Liver (tissue), 9 donors: ENCODE results near the gene DPH3. TPM values are rescaled to one million over a fixed set of nuclear protein-coding genes. Genes with fewer than 3 reads are reported as not detected.

ENCODE experiments used
- DNase-seq: peaks from one replicate; pipeline ENCODE4 v3.0.0-alpha.2; 2017; ENCODE audit warnings: low spot score
- H3K27ac ChIP-seq, 2 donors: one replicate each; pipeline ENCODE4 v1.7.0; 2013; ENCODE audit warnings: inconsistent platforms in 2 of 2, low read length in 2 of 2, control low read depth in 1 of 2, low read depth in 1 of 2, mild to moderate bottlenecking in 1 of 2
- H3K27me3 ChIP-seq, 4 donors: one replicate each; pipeline versions ENCODE4 v1.6.1 to v1.7.0; 2013; ENCODE audit warnings: low read length in 3 of 4, inconsistent platforms in 1 of 4, mild to moderate bottlenecking in 1 of 4, moderate library complexity in 1 of 4; ENCODE audit not compliant: control insufficient read depth in 4 of 4, insufficient read depth in 4 of 4
- H3K36me3 ChIP-seq, 4 donors: one replicate each; pipeline versions ENCODE4 v1.6.1 to v1.7.0; 2013; ENCODE audit warnings: low read length in 3 of 4, mild to moderate bottlenecking in 3 of 4, low read depth in 1 of 4, moderate library complexity in 1 of 4; ENCODE audit not compliant: control insufficient read depth in 4 of 4, insufficient read depth in 3 of 4
- H3K4me1 ChIP-seq, 4 donors: one replicate each; pipeline versions ENCODE4 v1.6.1 to v1.7.0; 2013; ENCODE audit warnings: low read length in 3 of 4, mild to moderate bottlenecking in 3 of 4, moderate library complexity in 1 of 4; ENCODE audit not compliant: control insufficient read depth in 4 of 4, insufficient read depth in 4 of 4
- H3K4me3 ChIP-seq, 3 donors: one replicate each; pipeline versions ENCODE4 v1.6.1 to v1.7.0; 2013; ENCODE audit warnings: low read length in 3 of 3, control low read depth in 1 of 3, low read depth in 1 of 3, mild to moderate bottlenecking in 1 of 3
- H3K9ac ChIP-seq, 2 donors: one replicate each; pipeline ENCODE4 v1.7.0; 2013; ENCODE audit warnings: low read length in 2 of 2, mild to moderate bottlenecking in 2 of 2, moderate library complexity in 2 of 2, control low read depth in 1 of 2, low read depth in 1 of 2
- H3K9me3 ChIP-seq, 4 donors: one replicate each; pipeline versions ENCODE4 v1.6.1 to v1.7.0; 2013; ENCODE audit warnings: low read length in 3 of 4; ENCODE audit not compliant: control insufficient read depth in 4 of 4
- ATF3 ChIP-seq: IDR thresholded peaks from 2 replicates; pipeline ENCODE4 v1.6.1; 2016; ENCODE audit warnings: antibody characterized with exemption
- CTCF ChIP-seq: fragments of 150-350 bp; IDR thresholded peaks from 2 replicates; pipeline ENCODE4 v1.5.1; 2017; ENCODE audit warnings: improper control_type of control experiment, low read depth, low read length; ENCODE audit not compliant: missing input control
- EGR1 ChIP-seq, 2 donors: IDR thresholded peaks; 2 replicates each; pipeline ENCODE4 v1.6.1; 2016 to 2018; ENCODE audit warnings: antibody characterized with exemption in 2 of 2, low read depth in 2 of 2
- FOXA1 ChIP-seq: IDR thresholded peaks from 2 replicates; pipeline ENCODE4 v1.6.1; 2016; ENCODE audit warnings: antibody characterized with exemption
- FOXA2 ChIP-seq: IDR thresholded peaks from 2 replicates; pipeline ENCODE4 v1.6.1; 2016; ENCODE audit warnings: antibody characterized with exemption
- GABPA ChIP-seq, 2 donors: IDR thresholded peaks in 1 of 2; conservative IDR thresholded peaks in 1 of 2; 2 replicates each; pipeline ENCODE4 v1.6.1; 2016; ENCODE audit warnings: antibody characterized with exemption in 2 of 2, mild to moderate bottlenecking in 1 of 2, moderate library complexity in 1 of 2
- HNF4A ChIP-seq, 2 donors: conservative IDR thresholded peaks; 2 replicates each; pipeline ENCODE4 v1.6.1; 2016; ENCODE audit warnings: antibody characterized with exemption in 2 of 2, mild to moderate bottlenecking in 2 of 2
- HNF4G ChIP-seq: IDR thresholded peaks from 2 replicates; pipeline ENCODE4 v1.6.1; 2016; ENCODE audit warnings: antibody characterized with exemption
- JUND ChIP-seq, 2 donors: IDR thresholded peaks; 2 replicates each; pipeline ENCODE4 v1.6.1; 2016; ENCODE audit warnings: antibody characterized with exemption in 2 of 2
- MAX ChIP-seq: IDR thresholded peaks from 2 replicates; pipeline ENCODE4 v1.6.1; 2016; ENCODE audit warnings: antibody characterized with exemption
- NR2F2 ChIP-seq: IDR thresholded peaks from 2 replicates; pipeline ENCODE4 v1.6.1; 2016; ENCODE audit warnings: antibody characterized with exemption
- RAD21 ChIP-seq, 2 donors: IDR thresholded peaks; 2 replicates each; pipeline ENCODE4 v1.6.1; 2016; ENCODE audit warnings: antibody characterized with exemption in 2 of 2, mild to moderate bottlenecking in 2 of 2
- REST ChIP-seq: IDR thresholded peaks from 2 replicates; pipeline ENCODE4 v1.6.1; 2016; ENCODE audit warnings: antibody characterized with exemption, mild to moderate bottlenecking
- SP1 ChIP-seq: IDR thresholded peaks from 2 replicates; pipeline ENCODE4 v1.6.1; 2018; ENCODE audit warnings: antibody characterized with exemption, mild to moderate bottlenecking
- TAF1 ChIP-seq: conservative IDR thresholded peaks from 2 replicates; pipeline ENCODE4 v1.6.1; 2016; ENCODE audit warnings: antibody characterized with exemption, mild to moderate bottlenecking
- YY1 ChIP-seq: IDR thresholded peaks from 2 replicates; pipeline ENCODE4 v1.6.1; 2016; ENCODE audit warnings: antibody characterized with exemption, mild to moderate bottlenecking
- ZBTB33 ChIP-seq: IDR thresholded peaks from 2 replicates; pipeline ENCODE4 v1.6.1; 2016; ENCODE audit warnings: antibody characterized with exemption
- WGBS: extraction: QIAGEN DNeasy Blood & Tissue Kit; methylation state at CpG from one replicate; pipeline ENCODE4 v1.1.7; 2013; 5-methylcytosine and 5-hydroxymethylcytosine counted together
- polyA plus RNA-seq, 2 donors: library from polyadenylated mRNA; stranded (reverse) in 1 of 2; unstranded in 1 of 2; fragments of 200-250 nt in 1 of 2; fragments of >200 nt in 1 of 2; fragmentation: Nextera tagmentation in 1 of 2; extraction: Ambion mirVana in 1 of 2; gene quantifications; one replicate each; pipeline versions ENCODE4 v1.2.1 to v1.2.3, GENCODE V29; 2013 to 2015
- total RNA-seq, 2 donors: library from RNA; depleted of rRNA; stranded (reverse); fragments of >200 nt; gene quantifications; one replicate each; pipeline ENCODE4 v1.2.3, GENCODE V29; 2014
- donor health status: healthy.
- donor health status: healthy.
- donor health status: healthy.
- donor health status: healthy.
- donor health status: healthy.

DPH3 gene
- total and polyA plus RNA-seq, 4 donors: 7.8 to 19.1 (median 11.6) TPM

- Histone ChIP-seq H3K9ac (no peak overlapping the region), H3K9me3 (no peaks in the 10 kb centered on the region), H3K27me3 (no peaks in the 10 kb centered on the region), H3K4me3 (no peak overlapping the region), H3K4me1 (no peaks in the 10 kb centered on the region), H3K27ac (no peak overlapping the region), H3K36me3 (no peaks in the 10 kb centered on the region)
- 94% methylated on average over 17 of the region's 17 CpGs for WGBS
- no peak for DNase-seq
- no peak for TF ChIP-seq JUND (IDR thresholded peaks at IDR 0.05)
- no peak for TF ChIP-seq ZBTB33
- TF ChIP-seq GABPA (IDR thresholded peaks at IDR 0.05 in 1 of 2, conservative IDR thresholded peaks at IDR 0.05 in 1 of 2): no peak
- TF ChIP-seq FOXA2: no peak
- no peak for TF ChIP-seq FOXA1
- TF ChIP-seq REST: no peak
- no peak for TF ChIP-seq TAF1
- no peak for TF ChIP-seq NR2F2
- TF ChIP-seq YY1: no peak
- TF ChIP-seq RAD21 (IDR thresholded peaks at IDR 0.05): no peak
- no peak for TF ChIP-seq MAX
- no peak for TF ChIP-seq SP1
- no peak for TF ChIP-seq HNF4G
These were observed 48.3 kb downstream of the DPH3 start for GRCh38 chr3:16216373-16216935.

GRCh38 chr3:16214366-16214765 lies 50.4 kb downstream of the DPH3 start:
- no peaks in the 10 kb centered on the region for H3K36me3 ChIP-seq
- no peak for DNase-seq
- no peaks in the 10 kb centered on the region for H3K27me3 ChIP-seq
- 71% methylated on average over 4 of the region's 4 CpGs for WGBS
- TF ChIP-seq MAX: no peak
- TF ChIP-seq JUND (IDR thresholded peaks at IDR 0.05): no peak
- TF ChIP-seq GABPA (IDR thresholded peaks at IDR 0.05 in 1 of 2, conservative IDR thresholded peaks at IDR 0.05 in 1 of 2): no peak
- no peak for TF ChIP-seq TAF1
- no peak for TF ChIP-seq NR2F2
- no peak for TF ChIP-seq YY1
- TF ChIP-seq ZBTB33: no peak
- TF ChIP-seq EGR1 (IDR thresholded peaks at IDR 0.05; ENCODE audit: low read depth in 2 of 2): no peak
- no peak for TF ChIP-seq SP1
- TF ChIP-seq CTCF: no peak
- TF ChIP-seq FOXA2: no peak
- TF ChIP-seq HNF4G: no peak
- no peak for TF ChIP-seq ATF3
- TF ChIP-seq HNF4A (conservative IDR thresholded peaks at IDR 0.05): no peak
- no peaks in the 10 kb centered on the region for H3K4me1 ChIP-seq
- H3K27ac ChIP-seq: no peak overlapping the region
- H3K9me3 ChIP-seq: no peaks in the 10 kb centered on the region
- no peak overlapping the region for H3K9ac ChIP-seq
- H3K4me3 ChIP-seq: no peak overlapping the region
